IMR-90 (cell line): ENCODE data around the gene PHC1. TPM values are rescaled to one million over a fixed set of nuclear protein-coding genes. Genes with fewer than 3 reads are reported as not detected.
"Not testable (repeated sequence)": the region's sequence is repeated elsewhere in the genome, so short reads cannot be mapped to it uniquely, and the experiment has no call there.

ENCODE experiments used
- ATAC-seq: fragments of 200-7000 bp; cut with Tn5 transposase; 2 replicates; pipeline ENCODE4 v1.9.1; 2020; ENCODE audit warnings: low read depth, mild to moderate bottlenecking, moderate library complexity
- BruUV-seq: library from RNA; stranded (reverse); fragments of 400-500 nt; replicated peaks from 2 replicates; lab custom pipeline; 2021; lab: Mats Ljungman, UMichigan
- CTCF ChIA-PET: fragments of 300-600 bp; formaldehyde crosslinking; extraction: SDS; loops from one replicate; lab custom pipeline; 2021; ENCODE audit warnings: antibody characterized with exemption; lab: Yijun Ruan, JAX
- POLR2A ChIA-PET: fragments of 300-600 bp; sonication (Branson Sonifier 250); formaldehyde crosslinking; loops from one replicate; lab custom pipeline; 2022; ENCODE audit warnings: antibody characterized with exemption; ENCODE audit not compliant: unreplicated experiment; lab: Charles Lee
- DNase-seq: peaks from one replicate; pipeline ENCODE4 v3.0.0; 2013
- H2AFZ ChIP-seq: replicated peaks from 2 replicates; pipeline ENCODE3; 2013; ENCODE audit warnings: low read length, mild to moderate bottlenecking; ENCODE audit not compliant: poor library complexity
- H2AK5ac ChIP-seq: 2 replicates; pipeline ENCODE4 v1.6.1; 2013; ENCODE audit warnings: low read depth, low read length, inconsistent platforms
- H2AK9ac ChIP-seq: replicated peaks from 2 replicates; pipeline ENCODE3; 2013; ENCODE audit warnings: mild to moderate bottlenecking, low read depth, low read length, moderate library complexity; ENCODE audit not compliant: poor library complexity
- H2BK120ac ChIP-seq: 2 replicates; pipeline ENCODE4 v1.6.1; 2013; ENCODE audit warnings: low read depth, low read length, inconsistent platforms
- H2BK15ac ChIP-seq: 3 replicates; pipeline ENCODE4 v1.6.1; 2013; ENCODE audit warnings: low read depth, low read length, inconsistent platforms
- H2BK20ac ChIP-seq: 2 replicates; pipeline ENCODE4 v1.6.1; 2013; ENCODE audit warnings: low read depth, mild to moderate bottlenecking, inconsistent platforms, low read length, moderate library complexity
- H2BK5ac ChIP-seq: 2 replicates; pipeline ENCODE4 v1.6.1; 2013; ENCODE audit warnings: mild to moderate bottlenecking, low read depth, low read length, inconsistent platforms; ENCODE audit not compliant: poor library complexity, severe bottlenecking
- H3K14ac ChIP-seq: replicated peaks from 2 replicates; pipeline ENCODE4 v1.6.1; 2013; ENCODE audit warnings: low read depth, low read length, inconsistent platforms
- H3K18ac ChIP-seq: 2 replicates; pipeline ENCODE4 v1.6.1; 2013; ENCODE audit warnings: low read depth, low read length, control low read depth
- H3K23ac ChIP-seq: 2 replicates; pipeline ENCODE4 v1.6.1; 2013; ENCODE audit warnings: low read depth, low read length, inconsistent platforms
- H3K27ac ChIP-seq: 2 replicates; pipeline ENCODE4 v1.5.1; 2013; ENCODE audit warnings: mild to moderate bottlenecking, control low read depth, low read length; ENCODE audit not compliant: insufficient read depth
- H3K27me3 ChIP-seq: 2 replicates; pipeline ENCODE4 v1.6.1; 2013; ENCODE audit warnings: low read length; ENCODE audit not compliant: control insufficient read depth, insufficient read depth
- H3K36me3 ChIP-seq: 2 replicates; pipeline ENCODE4 v1.6.1; 2013; ENCODE audit warnings: low read length, mixed read lengths; ENCODE audit not compliant: control insufficient read depth, insufficient read depth
- H3K4ac ChIP-seq: 2 replicates; pipeline ENCODE4 v1.6.1; 2013; ENCODE audit warnings: low read depth, low read length, inconsistent platforms
- H3K4me1 ChIP-seq: 2 replicates; pipeline ENCODE4 v1.6.1; 2013; ENCODE audit warnings: low read length, mixed read lengths; ENCODE audit not compliant: control insufficient read depth, insufficient read depth
- H3K4me2 ChIP-seq: 2 replicates; pipeline ENCODE4 v1.6.1; 2013; ENCODE audit warnings: low read depth, mild to moderate bottlenecking, control low read depth, low read length, moderate library complexity
- H3K4me3 ChIP-seq: 2 replicates; pipeline ENCODE4 v1.5.1; 2013; ENCODE audit warnings: low read depth, mild to moderate bottlenecking, control low read depth, low read length, moderate library complexity; ENCODE audit not compliant: insufficient read depth
- H3K56ac ChIP-seq: 2 replicates; pipeline ENCODE4 v1.6.1; 2013; ENCODE audit warnings: low read length, inconsistent platforms; ENCODE audit not compliant: insufficient read depth; ENCODE audit errors: extremely low read depth
- H3K79me1 ChIP-seq, 2 experiments: 2 replicates each; pipeline ENCODE4 v1.6.1; 2013; ENCODE audit warnings: low read length in 2 of 2, inconsistent platforms in 1 of 2, low read depth in 1 of 2
- H3K9ac ChIP-seq: 2 replicates; pipeline ENCODE4 v1.6.1; 2013; ENCODE audit warnings: low read depth, low read length, control low read depth
- H3K9me1 ChIP-seq: 2 replicates; pipeline ENCODE4 v1.6.1; 2013; ENCODE audit warnings: low read length, inconsistent platforms; ENCODE audit not compliant: insufficient read depth
- H3K9me3 ChIP-seq: 2 replicates; pipeline ENCODE4 v1.6.1; 2013; ENCODE audit warnings: low read length; ENCODE audit not compliant: control insufficient read depth, insufficient read depth
- H4K20me1 ChIP-seq: 2 replicates; pipeline ENCODE4 v1.6.1; 2013; ENCODE audit warnings: low read length, inconsistent platforms; ENCODE audit not compliant: insufficient read depth
- H4K5ac ChIP-seq: 2 replicates; pipeline ENCODE4 v1.6.1; 2013; ENCODE audit warnings: mild to moderate bottlenecking, low read depth, low read length, control low read depth
- H4K8ac ChIP-seq, 2 experiments: 2 replicates each; pipeline ENCODE4 v1.6.1; 2013; ENCODE audit warnings: low read depth in 2 of 2, low read length in 2 of 2, control low read depth in 1 of 2, inconsistent platforms in 1 of 2
- H4K91ac ChIP-seq: 2 replicates; pipeline ENCODE4 v1.6.1; 2013; ENCODE audit warnings: low read depth, low read length, inconsistent platforms; ENCODE audit not compliant: insufficient read depth
- WGBS, 2 experiments: methylation state at CpG; one replicate each; pipeline versions ENCODE4 v1.1.5 to v1.1.7; 2013; ENCODE audit warnings: missing lambda C conversion rate in 2 of 2; ENCODE audit not compliant: insufficient read length in 1 of 2; ENCODE audit errors: extremely low coverage in 2 of 2; 5-methylcytosine and 5-hydroxymethylcytosine counted together
- dilution Hi-C: fragments of 300-500 bp; cut with HindIII; formaldehyde crosslinking; loops from one replicate; pipeline ENCODE4 v1.14.3; 2018; ENCODE audit warnings: low sequenced_read_pairs; ENCODE audit not compliant: unreplicated experiment
- in situ Hi-C: fragments of 300-500 bp; cut with MboI; formaldehyde crosslinking; loops from 3 replicates; pipeline ENCODE4 v1.14.3; 2019; ENCODE audit warnings: low sequenced_read_pairs, inconsistent platforms, mixed read lengths
- intact Hi-C: fragments of 100-400 bp; cut with micrococcal nuclease; formaldehyde crosslinking; loops from 2 replicates; pipeline ENCODE4 v1.10.0; 2022
- polyA plus RNA-seq, 3 experiments: library from polyadenylated mRNA; depleted of rRNA; stranded (reverse); fragments of >200 nt; gene quantifications; 2 replicates each; pipeline ENCODE4 v1.2.3, GENCODE V29; 2012; ENCODE audit warnings: low replicate concordance in 1 of 3
- total RNA-seq: library from RNA; depleted of rRNA; stranded (reverse); fragments of >200 nt; gene quantifications from 2 replicates; pipeline ENCODE4 v1.2.3, GENCODE V29; 2012

PHC1 gene
- total and polyA plus RNA-seq, 2 of the 4 experiments (the other 2 are of a cell fraction), result 9.1 to 23.1 TPM

- H3K4ac ChIP-seq, H2BK20ac ChIP-seq, H3K4me1 ChIP-seq, H4K91ac ChIP-seq, DNase-seq, POLR2A ChIA-PET, H3K4me3 ChIP-seq, H4K5ac ChIP-seq, H3K14ac ChIP-seq, H2BK5ac ChIP-seq, H2BK15ac ChIP-seq, H3K36me3 ChIP-seq, H2BK120ac ChIP-seq, H3K18ac ChIP-seq, H3K27me3 ChIP-seq, BruUV-seq, dilution Hi-C loops, ATAC-seq, H4K8ac ChIP-seq, H3K23ac ChIP-seq, H3K56ac ChIP-seq, H3K79me1 ChIP-seq, H3K27ac ChIP-seq, H2AFZ ChIP-seq, H3K9me3 ChIP-seq, H3K9ac ChIP-seq, H3K4me2 ChIP-seq, H4K20me1 ChIP-seq, in situ Hi-C loops, H3K9me1 ChIP-seq, CTCF ChIA-PET, H2AK5ac ChIP-seq, H2AK9ac ChIP-seq: not testable (repeated sequence)
- WGBS, 2 experiments, result no CpG with 5 or more reads among the region's 5 CpGs
- intact Hi-C loops, result loop anchor here (10.0 kb wide), 1 partner anchor 78 kb away; the partner anchor contains the start of gene A2ML1
These were observed 11.6 kb upstream of the PHC1 start for GRCh38 chr12:8902703-8903102.
